IMR-90 (cell line): Measurements from ENCODE around the gene CCDC181. TPM values are rescaled to one million over a fixed set of nuclear protein-coding genes. Genes with fewer than 3 reads are reported as not detected.

ENCODE experiments used
- ATAC-seq: fragments of 200-7000 bp; cut with Tn5 transposase; 2 replicates; pipeline ENCODE4 v1.9.1; 2020; ENCODE audit warnings: low read depth, mild to moderate bottlenecking, moderate library complexity
- BruUV-seq: library from RNA; stranded (reverse); fragments of 400-500 nt; replicated peaks from 2 replicates; lab custom pipeline; 2021; lab: Mats Ljungman, UMichigan
- CTCF ChIA-PET: fragments of 300-600 bp; formaldehyde crosslinking; extraction: SDS; loops from one replicate; lab custom pipeline; 2021; ENCODE audit warnings: antibody characterized with exemption; lab: Yijun Ruan, JAX
- POLR2A ChIA-PET: fragments of 300-600 bp; sonication (Branson Sonifier 250); formaldehyde crosslinking; loops from one replicate; lab custom pipeline; 2022; ENCODE audit warnings: antibody characterized with exemption; ENCODE audit not compliant: unreplicated experiment; lab: Charles Lee
- DNase-seq: peaks from one replicate; pipeline ENCODE4 v3.0.0; 2013
- H2AFZ ChIP-seq: replicated peaks from 2 replicates; pipeline ENCODE3; 2013; ENCODE audit warnings: low read length, mild to moderate bottlenecking; ENCODE audit not compliant: poor library complexity
- H2AK5ac ChIP-seq: 2 replicates; pipeline ENCODE4 v1.6.1; 2013; ENCODE audit warnings: low read depth, low read length, inconsistent platforms
- H2AK9ac ChIP-seq: replicated peaks from 2 replicates; pipeline ENCODE3; 2013; ENCODE audit warnings: mild to moderate bottlenecking, low read depth, low read length, moderate library complexity; ENCODE audit not compliant: poor library complexity
- H2BK120ac ChIP-seq: 2 replicates; pipeline ENCODE4 v1.6.1; 2013; ENCODE audit warnings: low read depth, low read length, inconsistent platforms
- H2BK15ac ChIP-seq: 3 replicates; pipeline ENCODE4 v1.6.1; 2013; ENCODE audit warnings: low read depth, low read length, inconsistent platforms
- H2BK20ac ChIP-seq: 2 replicates; pipeline ENCODE4 v1.6.1; 2013; ENCODE audit warnings: low read depth, mild to moderate bottlenecking, inconsistent platforms, low read length, moderate library complexity
- H2BK5ac ChIP-seq: 2 replicates; pipeline ENCODE4 v1.6.1; 2013; ENCODE audit warnings: mild to moderate bottlenecking, low read depth, low read length, inconsistent platforms; ENCODE audit not compliant: poor library complexity, severe bottlenecking
- H3K14ac ChIP-seq: replicated peaks from 2 replicates; pipeline ENCODE4 v1.6.1; 2013; ENCODE audit warnings: low read depth, low read length, inconsistent platforms
- H3K18ac ChIP-seq: 2 replicates; pipeline ENCODE4 v1.6.1; 2013; ENCODE audit warnings: low read depth, low read length, control low read depth
- H3K23ac ChIP-seq: 2 replicates; pipeline ENCODE4 v1.6.1; 2013; ENCODE audit warnings: low read depth, low read length, inconsistent platforms
- H3K27ac ChIP-seq: 2 replicates; pipeline ENCODE4 v1.5.1; 2013; ENCODE audit warnings: mild to moderate bottlenecking, control low read depth, low read length; ENCODE audit not compliant: insufficient read depth
- H3K27me3 ChIP-seq: 2 replicates; pipeline ENCODE4 v1.6.1; 2013; ENCODE audit warnings: low read length; ENCODE audit not compliant: control insufficient read depth, insufficient read depth
- H3K36me3 ChIP-seq: 2 replicates; pipeline ENCODE4 v1.6.1; 2013; ENCODE audit warnings: low read length, mixed read lengths; ENCODE audit not compliant: control insufficient read depth, insufficient read depth
- H3K4ac ChIP-seq: 2 replicates; pipeline ENCODE4 v1.6.1; 2013; ENCODE audit warnings: low read depth, low read length, inconsistent platforms
- H3K4me1 ChIP-seq: 2 replicates; pipeline ENCODE4 v1.6.1; 2013; ENCODE audit warnings: low read length, mixed read lengths; ENCODE audit not compliant: control insufficient read depth, insufficient read depth
- H3K4me2 ChIP-seq: 2 replicates; pipeline ENCODE4 v1.6.1; 2013; ENCODE audit warnings: low read depth, mild to moderate bottlenecking, control low read depth, low read length, moderate library complexity
- H3K4me3 ChIP-seq: 2 replicates; pipeline ENCODE4 v1.5.1; 2013; ENCODE audit warnings: low read depth, mild to moderate bottlenecking, control low read depth, low read length, moderate library complexity; ENCODE audit not compliant: insufficient read depth
- H3K56ac ChIP-seq: 2 replicates; pipeline ENCODE4 v1.6.1; 2013; ENCODE audit warnings: low read length, inconsistent platforms; ENCODE audit not compliant: insufficient read depth; ENCODE audit errors: extremely low read depth
- H3K79me1 ChIP-seq, 2 experiments: 2 replicates each; pipeline ENCODE4 v1.6.1; 2013; ENCODE audit warnings: low read length in 2 of 2, inconsistent platforms in 1 of 2, low read depth in 1 of 2
- H3K9ac ChIP-seq: 2 replicates; pipeline ENCODE4 v1.6.1; 2013; ENCODE audit warnings: low read depth, low read length, control low read depth
- H3K9me1 ChIP-seq: 2 replicates; pipeline ENCODE4 v1.6.1; 2013; ENCODE audit warnings: low read length, inconsistent platforms; ENCODE audit not compliant: insufficient read depth
- H3K9me3 ChIP-seq: 2 replicates; pipeline ENCODE4 v1.6.1; 2013; ENCODE audit warnings: low read length; ENCODE audit not compliant: control insufficient read depth, insufficient read depth
- H4K20me1 ChIP-seq: 2 replicates; pipeline ENCODE4 v1.6.1; 2013; ENCODE audit warnings: low read length, inconsistent platforms; ENCODE audit not compliant: insufficient read depth
- H4K5ac ChIP-seq: 2 replicates; pipeline ENCODE4 v1.6.1; 2013; ENCODE audit warnings: mild to moderate bottlenecking, low read depth, low read length, control low read depth
- H4K8ac ChIP-seq, 2 experiments: 2 replicates each; pipeline ENCODE4 v1.6.1; 2013; ENCODE audit warnings: low read depth in 2 of 2, low read length in 2 of 2, control low read depth in 1 of 2, inconsistent platforms in 1 of 2
- H4K91ac ChIP-seq: 2 replicates; pipeline ENCODE4 v1.6.1; 2013; ENCODE audit warnings: low read depth, low read length, inconsistent platforms; ENCODE audit not compliant: insufficient read depth
- BHLHE40 ChIP-seq: fragments of 150-350 bp; IDR thresholded peaks from 2 replicates; pipeline ENCODE4 v1.6.1; 2016; ENCODE audit warnings: mild to moderate bottlenecking, low read depth, low read length
- CEBPB ChIP-seq: IDR thresholded peaks from 2 replicates; pipeline ENCODE4 v1.6.1; 2012; ENCODE audit warnings: low read depth, low read length, improper control_type of control experiment
- CHD1 ChIP-seq: IDR thresholded peaks from 2 replicates; pipeline ENCODE4 v1.6.1; 2012; ENCODE audit warnings: low read depth, low read length, improper control_type of control experiment
- CTCF ChIP-seq: conservative IDR thresholded peaks from 2 replicates; pipeline ENCODE4 v1.5.1; 2012; ENCODE audit warnings: mild to moderate bottlenecking, low read depth, low read length, improper control_type of control experiment
- ELK1 ChIP-seq: fragments of 150-350 bp; IDR thresholded peaks from 2 replicates; pipeline ENCODE4 v1.6.1; 2016; ENCODE audit warnings: low read depth, mild to moderate bottlenecking, low read length, moderate library complexity, borderline replicate concordance
- FOS ChIP-seq: fragments of 150-350 bp; IDR thresholded peaks from 2 replicates; pipeline ENCODE4 v1.6.1; 2016; ENCODE audit warnings: low read depth, low read length
- MAFK ChIP-seq: IDR thresholded peaks from 2 replicates; pipeline ENCODE4 v1.6.1; 2012; ENCODE audit warnings: low read depth, low read length, improper control_type of control experiment
- MAZ ChIP-seq: IDR thresholded peaks from 2 replicates; pipeline ENCODE4 v1.6.1; 2012; ENCODE audit warnings: low read depth, mild to moderate bottlenecking, low read length, improper control_type of control experiment, moderate library complexity, borderline replicate concordance
- MXI1 ChIP-seq: IDR thresholded peaks from 2 replicates; pipeline ENCODE4 v1.6.1; 2012; ENCODE audit warnings: low read depth, mild to moderate bottlenecking, low read length, moderate library complexity, borderline replicate concordance
- NFE2L2 ChIP-seq: fragments of 150-350 bp; IDR thresholded peaks from 2 replicates; pipeline ENCODE4 v1.6.1; 2016; ENCODE audit warnings: low read depth, mild to moderate bottlenecking, low read length
- POLR2A ChIP-seq: IDR thresholded peaks from 2 replicates; pipeline ENCODE4 v1.6.1; 2012; ENCODE audit warnings: mild to moderate bottlenecking, low read depth, low read length
- RAD21 ChIP-seq: IDR thresholded peaks from 2 replicates; pipeline ENCODE4 v1.6.1; 2012; ENCODE audit warnings: low read length, improper control_type of control experiment
- RCOR1 ChIP-seq: IDR thresholded peaks from 2 replicates; pipeline ENCODE4 v1.6.1; 2012; ENCODE audit warnings: mild to moderate bottlenecking, low read length, improper control_type of control experiment; ENCODE audit not compliant: insufficient replicate concordance
- RFX5 ChIP-seq: IDR thresholded peaks from 2 replicates; pipeline ENCODE4 v1.8.0; 2012; ENCODE audit warnings: low read depth, mild to moderate bottlenecking, low read length, moderate library complexity
- SMC3 ChIP-seq: fragments of 150-350 bp; IDR thresholded peaks from 2 replicates; pipeline ENCODE4 v1.6.1; 2016; ENCODE audit warnings: low read depth, mild to moderate bottlenecking, antibody characterized with exemption, low read length, moderate library complexity
- USF2 ChIP-seq: fragments of 150-350 bp; IDR thresholded peaks from 2 replicates; pipeline ENCODE4 v1.6.1; 2017; ENCODE audit warnings: mild to moderate bottlenecking, antibody characterized with exemption, low read length, low read depth
- WGBS, 2 experiments: methylation state at CpG; one replicate each; pipeline versions ENCODE4 v1.1.5 to v1.1.7; 2013; ENCODE audit warnings: missing lambda C conversion rate in 2 of 2; ENCODE audit not compliant: insufficient read length in 1 of 2; ENCODE audit errors: extremely low coverage in 2 of 2; 5-methylcytosine and 5-hydroxymethylcytosine counted together
- dilution Hi-C: fragments of 300-500 bp; cut with HindIII; formaldehyde crosslinking; loops from one replicate; pipeline ENCODE4 v1.14.3; 2018; ENCODE audit warnings: low sequenced_read_pairs; ENCODE audit not compliant: unreplicated experiment
- in situ Hi-C: fragments of 300-500 bp; cut with MboI; formaldehyde crosslinking; loops from 3 replicates; pipeline ENCODE4 v1.14.3; 2019; ENCODE audit warnings: low sequenced_read_pairs, inconsistent platforms, mixed read lengths
- intact Hi-C: fragments of 100-400 bp; cut with micrococcal nuclease; formaldehyde crosslinking; loops from 2 replicates; pipeline ENCODE4 v1.10.0; 2022
- polyA plus RNA-seq, 3 experiments: library from polyadenylated mRNA; depleted of rRNA; stranded (reverse); fragments of >200 nt; gene quantifications; 2 replicates each; pipeline ENCODE4 v1.2.3, GENCODE V29; 2012; ENCODE audit warnings: low replicate concordance in 1 of 3
- total RNA-seq: library from RNA; depleted of rRNA; stranded (reverse); fragments of >200 nt; gene quantifications from 2 replicates; pipeline ENCODE4 v1.2.3, GENCODE V29; 2012

Gene CCDC181
- total and polyA plus RNA-seq, 2 of the 4 experiments (the other 2 are of a cell fraction), result 0.03 TPM; not detected in 1

GRCh38 chr1:169360415-169360814 is 66.9 kb downstream of the CCDC181 start:
- no peak overlapping the region for H3K9ac ChIP-seq
- H4K8ac ChIP-seq, result no peak overlapping the region
- H3K4me3 ChIP-seq, result no peak overlapping the region
- intact Hi-C loops, result no loop called here
- H3K36me3 ChIP-seq, result no peaks in the 10 kb centered on the region
- ChIA-PET POLR2A (interaction anchor here (0.5 kb wide), 1 partner anchor 1159 kb away, joined by 4 read pairs; no protein-coding TSS in a partner anchor), CTCF (interaction anchor here (1.1 to 1.9 kb wide), 2 partner anchors 12 to 37 kb away, joined by 4 to 6 read pairs; no protein-coding TSS in a partner anchor)
- H3K18ac ChIP-seq, result no peak overlapping the region
- H2AK9ac ChIP-seq, result no peak overlapping the region
- no peak overlapping the region; the same call in 1 of the 2 replicates for H3K14ac ChIP-seq
- no peak overlapping the region for H2BK20ac ChIP-seq
- H2BK15ac ChIP-seq, result no peak overlapping the region
- H3K4me1 ChIP-seq, result peaks cover 8% of the 10 kb centered on the region
- no peak for TF ChIP-seq CHD1
- TF ChIP-seq RAD21, result no peak
- no peak for TF ChIP-seq CTCF
- TF ChIP-seq BHLHE40, result no peak
- no peak for TF ChIP-seq CEBPB
- no peak for TF ChIP-seq USF2
- TF ChIP-seq MAFK, result no peak
- no peak for TF ChIP-seq MXI1
- TF ChIP-seq MAZ, result no peak
- TF ChIP-seq FOS, result no peak
- TF ChIP-seq SMC3, result no peak
- no peak for TF ChIP-seq RCOR1
- no peak for TF ChIP-seq ELK1
- no peak for TF ChIP-seq RFX5
- no peak for TF ChIP-seq NFE2L2
- TF ChIP-seq POLR2A, result no peak
- H3K9me3 ChIP-seq, result no peaks in the 10 kb centered on the region
- peak overlapping the region; percentile 81; the same call in 1 of the 2 replicates for H2AK5ac ChIP-seq
- no CpG with 5 or more reads among the region's 1 CpG for whole genome bisulfite sequencing, 2 experiments
- peaks cover 12 to 19% of the 10 kb centered on the region in 2 experiments for H3K79me1 ChIP-seq
- in situ Hi-C loops, result loop anchor here (25.0 kb wide), 1 partner anchor 1023 kb away; no protein-coding TSS in a partner anchor
- BruUV-seq, result no TSS peak
- ATAC-seq, result no peak
- no peak overlapping the region for H3K4ac ChIP-seq
- H2BK120ac ChIP-seq, result no peak overlapping the region
- no peak overlapping the region for H4K91ac ChIP-seq
- no peak overlapping the region for H4K5ac ChIP-seq
- dilution Hi-C loops, result no loop called here
- H4K20me1 ChIP-seq, result no peaks in the 10 kb centered on the region
- H3K23ac ChIP-seq, result no peak overlapping the region
- peak; percentile 2 for DNase-seq
- H3K27ac ChIP-seq, result no peak overlapping the region
- no peak overlapping the region for H3K56ac ChIP-seq
- no peak overlapping the region for H2AFZ ChIP-seq
- H3K4me2 ChIP-seq, result no peak overlapping the region
- H3K27me3 ChIP-seq, result no peaks in the 10 kb centered on the region
- H3K9me1 ChIP-seq, result peaks cover 2% of the 10 kb centered on the region; the same call in 1 of the 2 replicates
- no peak overlapping the region for H2BK5ac ChIP-seq
